GM18526 (cell line): ENCODE results near the gene DOK7.

Experiments
- POLR2A ChIP-seq: IDR thresholded peaks from 3 replicates; pipeline ENCODE4 v1.6.1; 2011; ENCODE audit not compliant: insufficient read length; ENCODE audit errors: extremely low read depth

Gene DOK7

DNA sequence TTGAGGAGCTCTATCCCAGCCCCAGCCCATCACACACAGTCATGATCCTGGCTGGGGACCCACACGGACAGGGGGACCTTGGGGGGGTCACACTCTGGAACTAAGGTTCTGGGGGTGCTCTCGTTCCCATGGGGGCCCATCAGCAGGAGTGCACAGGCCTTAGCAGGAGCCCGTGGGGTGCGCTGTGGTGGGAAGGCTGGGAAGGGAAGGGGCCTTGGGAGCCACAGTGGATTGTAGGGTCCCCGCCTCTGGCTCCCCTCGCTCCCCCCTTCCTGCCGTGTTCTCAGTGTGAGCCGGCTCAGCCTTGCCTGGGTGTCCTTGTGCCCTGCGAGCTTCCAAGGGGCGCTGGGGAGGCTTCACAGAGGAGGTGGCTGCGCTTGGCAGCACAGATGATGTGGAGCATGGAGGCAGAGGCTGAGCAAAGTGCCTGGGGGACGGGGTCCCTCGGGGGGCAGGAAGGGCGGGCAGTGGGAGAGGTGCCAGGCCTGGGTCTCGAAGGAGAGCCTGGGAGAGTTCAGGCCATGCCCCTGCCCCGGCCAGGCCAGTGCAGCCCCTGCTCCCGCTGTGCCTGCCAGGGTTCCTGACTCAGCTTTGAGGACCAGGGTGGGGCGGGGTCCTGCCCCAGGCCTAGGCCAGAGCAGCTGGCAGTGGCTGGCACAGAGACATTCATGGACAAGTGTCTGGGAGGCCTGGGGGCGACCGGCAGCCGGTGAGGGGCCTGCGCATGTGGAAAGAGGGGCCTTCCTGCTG lies 26.9 kb upstream of the DOK7 start:
- no peak for TF ChIP-seq POLR2A

DNA sequence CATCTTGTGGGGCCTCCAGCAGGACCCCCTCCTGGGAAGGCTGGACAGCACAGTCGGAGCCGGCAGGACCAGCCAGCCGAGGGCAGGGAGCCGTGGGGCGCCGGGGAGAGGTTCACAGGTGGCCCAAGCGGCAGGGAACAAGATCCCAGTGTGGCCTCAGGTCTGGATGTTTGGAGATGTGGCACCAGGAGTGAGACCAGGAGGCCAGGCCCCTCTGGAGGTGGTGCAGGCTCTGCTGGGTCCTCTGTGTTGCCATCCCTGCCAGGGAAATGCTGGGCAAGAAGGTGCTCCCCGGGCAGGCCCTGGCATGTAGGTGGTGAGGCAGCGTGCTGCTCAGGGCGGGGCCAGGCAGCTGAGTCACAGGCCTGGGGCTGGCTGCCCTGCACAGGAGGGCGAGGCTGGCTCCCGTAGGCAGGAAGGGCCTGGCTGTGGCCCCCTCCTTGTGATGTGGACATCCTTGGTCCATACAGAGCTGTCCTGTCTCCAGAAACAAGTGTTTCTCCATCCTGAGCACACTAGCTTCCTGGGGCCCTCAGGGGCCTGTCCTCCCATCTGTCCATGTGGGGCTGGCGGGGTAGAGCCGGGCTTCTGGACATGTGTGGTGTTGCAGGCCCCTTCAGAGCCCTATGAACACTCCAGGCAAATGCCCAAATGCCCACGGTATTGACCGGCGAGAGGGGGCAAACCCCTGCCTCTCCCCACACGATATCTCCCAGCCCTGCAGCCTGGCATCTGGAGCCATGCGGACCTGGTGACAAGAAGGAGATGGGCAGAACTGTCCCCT lies 26.1 kb upstream of the DOK7 start:
- no peak for TF ChIP-seq POLR2A

- no peak for TF ChIP-seq POLR2A
These were observed 25.5 kb upstream of the DOK7 start for GRCh38 chr4:3437582-3437936.

DNA sequence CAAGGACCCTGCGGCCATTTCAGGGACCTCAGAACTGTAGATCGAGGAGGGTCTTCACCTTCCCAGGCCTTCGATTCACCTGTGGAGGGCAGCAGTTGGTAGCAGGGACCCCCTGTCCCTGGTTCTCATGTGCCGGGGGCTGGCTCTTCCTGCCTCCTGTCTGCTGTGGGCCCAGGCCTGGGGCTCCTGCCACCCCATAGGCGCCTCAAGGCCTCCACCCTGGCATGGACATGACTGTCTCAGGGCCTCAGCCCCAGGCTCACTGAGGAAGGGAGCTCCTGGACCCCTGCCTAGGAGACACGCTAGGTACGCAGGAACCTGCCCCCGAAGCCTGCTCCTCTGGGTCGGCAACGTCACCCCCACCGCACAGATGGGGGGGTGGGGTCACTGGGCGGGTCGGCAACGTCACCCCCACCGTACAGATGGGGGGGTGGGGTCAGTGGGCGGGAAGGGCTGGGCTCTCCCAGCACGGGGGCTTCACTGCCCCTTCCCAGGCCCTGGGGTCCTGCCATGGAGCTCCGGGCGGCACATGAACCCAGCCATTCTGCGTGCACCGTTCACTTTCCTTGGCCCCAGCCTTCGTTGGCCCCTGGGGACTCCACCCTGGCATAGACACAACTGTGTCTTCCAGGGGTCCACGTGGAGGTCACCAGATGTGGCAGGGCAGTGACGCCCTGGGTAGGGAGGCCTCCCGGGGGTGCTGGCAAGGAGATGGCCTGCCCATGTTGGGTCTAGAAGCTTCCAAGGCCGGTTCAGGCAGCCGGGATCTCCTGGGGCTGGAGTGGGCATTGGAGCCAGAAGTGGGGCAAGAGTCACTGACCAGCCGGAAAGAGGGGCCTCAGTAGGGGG lies 24.9 kb upstream of the DOK7 start:
- TF ChIP-seq POLR2A: no peak

DNA sequence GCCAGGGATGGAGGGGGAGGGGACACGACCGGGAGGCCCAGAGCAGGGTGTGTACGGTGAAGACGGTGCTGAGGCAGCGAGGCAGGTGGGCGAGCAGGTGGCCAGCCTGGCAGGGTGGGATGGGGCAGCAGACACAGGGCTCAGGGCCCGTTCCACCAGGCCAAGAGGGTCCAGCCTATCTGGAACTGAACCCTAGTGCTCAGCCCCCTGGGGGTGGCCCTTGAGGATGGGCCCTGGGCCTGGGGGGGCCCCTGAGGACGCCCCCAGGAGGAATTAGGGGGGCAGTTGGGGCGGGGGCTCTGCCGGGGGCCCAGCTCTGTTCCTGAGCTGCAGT lies 24.3 kb upstream of the DOK7 start:
- TF ChIP-seq POLR2A: no peak

GRCh38 chr4:3439391-3439790 lies 23.7 kb upstream of the DOK7 start:
- TF ChIP-seq POLR2A: no peak

- no peak for TF ChIP-seq POLR2A
These were observed 23.1 kb upstream of the DOK7 start for GRCh38 chr4:3440011-3440410.

DNA sequence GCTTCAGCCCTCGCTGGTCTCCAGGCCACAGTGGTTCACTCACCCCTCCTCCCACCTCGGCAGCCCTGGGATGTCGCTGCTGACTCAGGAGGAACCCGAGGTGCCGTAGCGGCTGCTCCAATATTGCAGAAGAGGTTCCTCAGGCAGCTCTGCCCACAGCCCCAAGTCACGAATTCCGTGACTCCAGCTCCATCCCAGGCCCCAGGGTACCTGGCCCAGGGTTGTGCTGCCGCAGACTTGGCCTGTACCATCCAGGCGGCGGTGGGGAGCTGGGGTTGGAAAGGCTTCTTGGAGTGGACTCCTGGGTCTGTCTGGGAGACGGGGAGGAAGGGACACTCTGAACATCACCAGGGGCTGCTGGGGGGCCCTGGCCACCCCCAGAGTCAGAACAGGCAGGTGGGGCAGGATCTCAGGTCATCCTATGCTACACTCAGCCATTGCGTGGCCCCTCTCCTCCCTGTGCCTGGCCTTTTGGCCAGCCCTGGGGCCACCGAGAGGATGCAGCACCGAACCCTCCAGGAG lies 22.1 kb upstream of the DOK7 start:
- TF ChIP-seq POLR2A: no peak

DNA sequence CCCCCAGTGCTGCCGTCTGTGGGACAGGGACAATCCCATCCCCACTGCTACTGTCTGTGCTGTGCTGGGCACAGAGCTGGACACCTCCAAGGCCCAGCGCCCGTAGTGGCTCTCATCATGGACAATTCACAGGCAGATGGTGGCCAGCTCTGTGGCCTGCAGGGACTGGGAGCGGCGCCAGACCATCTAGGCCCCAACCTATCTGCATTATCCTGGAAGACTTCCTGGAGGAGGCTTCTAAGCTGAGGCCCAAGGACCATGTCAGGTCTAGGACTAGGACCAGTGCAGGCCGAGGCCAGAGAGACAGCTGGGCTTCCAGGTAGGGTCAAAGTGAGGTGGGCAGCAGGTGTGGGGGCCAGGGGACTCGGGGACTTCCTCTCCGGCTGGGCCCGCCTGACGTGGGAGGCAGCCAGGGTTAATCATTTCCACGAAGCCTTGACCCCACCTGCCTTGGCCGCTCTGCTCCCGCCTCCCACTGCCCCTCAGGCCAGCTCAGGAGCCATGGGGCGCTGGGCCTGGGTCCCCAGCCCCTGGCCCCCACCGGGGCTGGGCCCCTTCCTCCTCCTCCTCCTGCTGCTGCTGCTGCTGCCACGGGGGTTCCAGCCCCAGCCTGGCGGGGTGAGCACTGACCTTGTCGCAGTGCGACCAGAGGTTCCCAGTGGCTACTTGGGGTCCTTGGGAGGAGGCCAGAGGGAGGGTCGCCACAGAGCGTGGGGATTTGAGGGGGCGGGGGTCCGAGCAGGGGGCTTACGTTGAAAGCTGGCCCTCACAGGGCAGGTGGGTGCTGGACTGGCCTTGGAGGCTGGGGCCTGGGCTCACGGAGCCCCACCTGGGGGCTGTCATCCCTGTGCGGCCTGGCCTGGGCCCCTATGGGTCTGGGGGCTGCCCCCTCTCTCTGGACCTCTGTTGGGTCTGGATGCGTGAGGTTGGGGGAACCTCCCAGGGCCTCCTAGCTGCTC lies 21.3 kb upstream of the DOK7 start, which contains the start of gene HGFAC:
TSS of gene HGFAC (plus strand) at position 468 of the 959 bp plus-strand sequence. CDS start at position 502, 34 bp downstream.
- TF ChIP-seq POLR2A: no peak

DNA sequence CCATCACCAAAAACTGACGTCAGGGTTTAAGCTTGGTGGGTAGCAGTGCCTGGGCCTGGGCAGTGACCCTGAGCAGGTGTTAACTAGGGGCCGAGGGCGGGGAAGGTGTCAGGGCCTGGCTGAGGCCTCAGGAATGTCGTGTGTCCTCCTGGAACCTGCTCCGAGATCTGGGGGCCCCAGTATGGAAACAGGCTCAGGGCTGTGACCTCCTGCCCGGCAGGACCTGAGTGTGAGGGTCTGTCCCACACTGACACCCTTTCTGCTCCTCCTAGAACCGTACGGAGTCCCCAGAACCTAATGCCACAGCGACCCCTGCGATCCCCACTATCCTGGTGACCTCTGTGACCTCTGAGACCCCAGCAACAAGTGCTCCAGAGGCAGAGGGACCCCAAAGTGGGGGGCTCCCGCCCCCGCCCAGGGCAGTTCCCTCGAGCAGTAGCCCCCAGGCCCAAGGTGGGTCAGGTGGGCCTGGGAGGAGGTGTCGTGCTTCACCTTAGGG lies 20.6 kb upstream of the DOK7 start:
- no peak for TF ChIP-seq POLR2A

DNA sequence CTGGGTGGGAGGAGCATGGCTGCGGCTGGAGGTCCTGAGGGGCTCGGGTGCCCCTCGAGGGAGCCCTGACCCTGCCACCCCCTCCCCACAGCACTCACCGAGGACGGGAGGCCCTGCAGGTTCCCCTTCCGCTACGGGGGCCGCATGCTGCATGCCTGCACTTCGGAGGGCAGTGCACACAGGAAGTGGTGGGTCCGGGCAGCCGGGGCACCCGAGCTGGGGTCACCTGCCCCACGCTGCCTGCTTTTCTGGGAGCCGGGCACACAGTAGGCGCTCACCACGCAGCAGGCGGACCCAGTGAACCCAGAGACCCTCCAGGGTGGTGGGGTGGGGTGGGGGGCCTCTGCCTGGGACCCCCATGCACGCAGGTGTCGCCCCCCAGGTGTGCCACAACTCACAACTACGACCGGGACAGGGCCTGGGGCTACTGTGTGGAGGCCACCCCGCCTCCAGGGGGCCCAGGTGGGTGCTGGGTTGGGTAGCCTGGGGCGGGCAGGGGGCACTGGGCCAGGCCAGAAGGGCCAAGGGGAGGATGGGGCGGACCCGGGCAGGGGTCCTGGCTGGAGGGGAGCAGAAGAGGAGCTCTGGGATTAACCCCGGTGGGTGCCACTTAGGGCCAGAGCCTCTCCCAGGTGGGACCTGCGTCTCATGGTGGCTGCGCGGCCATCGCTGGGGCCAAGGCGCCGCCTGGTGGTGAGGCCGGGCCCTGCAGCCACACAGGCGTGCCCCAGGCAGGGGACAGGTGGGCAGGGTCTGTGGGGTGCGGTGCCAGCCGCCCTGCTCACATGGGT lies 20.0 kb upstream of the DOK7 start:
- no peak for TF ChIP-seq POLR2A

GRCh38 chr4:3443750-3444309 lies 19.3 kb upstream of the DOK7 start:
- TF ChIP-seq POLR2A: no peak
